ENCODE data around the gene KHDRBS1. TPM values are rescaled to one million over a fixed set of nuclear protein-coding genes. Genes with fewer than 3 reads are reported as not detected.

Gene KHDRBS1
- polyA plus RNA-seq, 1 experiment, result 24.1 TPM

Small RNA genes lying within 50 kb of the gene (small RNA-seq; reads per million reads assigned to genes)
- gene MIR5585 (ENCODE audit: insufficient read length, low read depth, low replicate concordance) (not detected), gene RF00017 (ENCODE audit: insufficient read length, low read depth, low replicate concordance) (not detected)

Other genes starting within 250 kb of the KHDRBS1 start
- gene ADGRB2, start 249.5 kb upstream of the KHDRBS1 start, polyA plus RNA-seq (2011; rRNA removed), result 6.4 and 9.2 TPM in 2 replicates
- gene SPOCD1, start 197.8 kb upstream of the KHDRBS1 start, polyA plus RNA-seq (2011; rRNA removed), result 92.8 and 169 TPM in 2 replicates
- 239 and 455 TPM in 2 replicates for gene PTP4A2, start 75.5 kb upstream of the KHDRBS1 start, polyA plus RNA-seq (2011; rRNA removed)
- gene TMEM39B, start 59.1 kb downstream of the KHDRBS1 start, polyA plus RNA-seq (2011; rRNA removed), result 19.3 and 31.1 TPM in 2 replicates
- 26.6 and 29.8 TPM in 2 replicates for gene KPNA6, start 94.2 kb downstream of the KHDRBS1 start, polyA plus RNA-seq (2011; rRNA removed)
- gene TXLNA, start 165.8 kb downstream of the KHDRBS1 start, polyA plus RNA-seq (2011; rRNA removed), result 38.1 and 38.5 TPM in 2 replicates
- 11.5 and 13.9 TPM in 2 replicates for gene CCDC28B, start 186.7 kb downstream of the KHDRBS1 start, polyA plus RNA-seq (2011; rRNA removed)
- 1.4 and 2.1 TPM in 2 replicates for gene IQCC, start 191.8 kb downstream of the KHDRBS1 start, polyA plus RNA-seq (2011; rRNA removed)
- gene DCDC2B, start 195.2 kb downstream of the KHDRBS1 start, polyA plus RNA-seq (2011; rRNA removed), result not detected in 2 replicates
- 29.4 and 37.8 TPM in 2 replicates for gene TMEM234, start 208.5 kb downstream of the KHDRBS1 start, polyA plus RNA-seq (2011; rRNA removed)
- gene EIF3I, start 208.5 kb downstream of the KHDRBS1 start, polyA plus RNA-seq (2011; rRNA removed), result 412 and 478 TPM in 2 replicates
- 3.3 and 3.5 TPM in 2 replicates for gene FAM167B, start 233.4 kb downstream of the KHDRBS1 start, polyA plus RNA-seq (2011; rRNA removed)
- 0.05 and 0.11 TPM in 2 replicates for gene LCK, start 237.4 kb downstream of the KHDRBS1 start, polyA plus RNA-seq (2011; rRNA removed)

Measured in BJ (cell line).